Breast epithelium (tissue), 3 donors: Measurements from ENCODE around the gene TEX35.

Experiments
- POLR2A ChIP-seq: fragments of 450-650 bp; IDR thresholded peaks from one replicate; pipeline ENCODE4 v1.6.1; 2016; ENCODE audit warnings: antibody characterized with exemption, mild to moderate bottlenecking, moderate library complexity
- POLR2AphosphoS5 ChIP-seq, 3 donors: sonication (generic); formaldehyde crosslinking; IDR thresholded peaks; one replicate each; pipeline ENCODE4 v1.6.1; 2017; ENCODE audit warnings: antibody characterized with exemption in 3 of 3
- TF ChIP-seq, protein P1 (sequence below), 3 donors: fragments of 450-650 bp; IDR thresholded peaks; one replicate each; pipeline ENCODE4 v1.5.1; 2016 to 2017; ENCODE audit warnings: antibody characterized with exemption in 3 of 3, mild to moderate bottlenecking in 3 of 3, moderate library complexity in 3 of 3

DNA sequence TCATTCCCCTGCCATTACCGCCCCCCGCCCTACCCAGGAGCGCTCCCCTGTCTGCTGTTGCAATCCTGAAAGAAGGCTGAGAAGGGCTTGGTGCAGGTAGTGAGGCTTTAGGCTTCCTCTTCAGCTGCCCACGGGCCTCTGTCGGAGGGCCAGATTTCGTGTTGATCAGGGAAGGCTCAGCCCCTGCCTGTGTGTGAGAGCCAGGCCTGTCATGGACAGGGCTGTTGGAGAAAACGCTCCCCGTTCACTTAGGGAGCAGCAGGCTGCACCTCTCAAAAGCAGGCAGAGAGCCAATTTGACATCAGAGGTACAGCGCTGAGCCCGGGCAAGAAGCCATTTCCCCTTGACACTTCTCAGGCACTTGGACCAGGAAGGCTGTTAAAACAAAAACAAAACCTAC is 19.0 kb downstream of the TEX35 start:
- TF ChIP-seq POLR2AphosphoS5 (IDR thresholded peaks at IDR 0.05) = no peak
- TF ChIP-seq, protein P1, sequence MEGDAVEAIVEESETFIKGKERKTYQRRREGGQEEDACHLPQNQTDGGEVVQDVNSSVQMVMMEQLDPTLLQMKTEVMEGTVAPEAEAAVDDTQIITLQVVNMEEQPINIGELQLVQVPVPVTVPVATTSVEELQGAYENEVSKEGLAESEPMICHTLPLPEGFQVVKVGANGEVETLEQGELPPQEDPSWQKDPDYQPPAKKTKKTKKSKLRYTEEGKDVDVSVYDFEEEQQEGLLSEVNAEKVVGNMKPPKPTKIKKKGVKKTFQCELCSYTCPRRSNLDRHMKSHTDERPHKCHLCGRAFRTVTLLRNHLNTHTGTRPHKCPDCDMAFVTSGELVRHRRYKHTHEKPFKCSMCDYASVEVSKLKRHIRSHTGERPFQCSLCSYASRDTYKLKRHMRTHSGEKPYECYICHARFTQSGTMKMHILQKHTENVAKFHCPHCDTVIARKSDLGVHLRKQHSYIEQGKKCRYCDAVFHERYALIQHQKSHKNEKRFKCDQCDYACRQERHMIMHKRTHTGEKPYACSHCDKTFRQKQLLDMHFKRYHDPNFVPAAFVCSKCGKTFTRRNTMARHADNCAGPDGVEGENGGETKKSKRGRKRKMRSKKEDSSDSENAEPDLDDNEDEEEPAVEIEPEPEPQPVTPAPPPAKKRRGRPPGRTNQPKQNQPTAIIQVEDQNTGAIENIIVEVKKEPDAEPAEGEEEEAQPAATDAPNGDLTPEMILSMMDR (IDR thresholded peaks at IDR 0.05) = no peak
- no peak for TF ChIP-seq POLR2A
